Right lung (tissue), 5 donors: ENCODE measurements around the gene TRMT5. TPM values are rescaled to one million over a fixed set of nuclear protein-coding genes. Genes with fewer than 3 reads are reported as not detected.

Experiments used
- DNase-seq, 2 donors: peaks; one replicate each; pipeline ENCODE4 v3.0.0-alpha.2; 2013
- polyA plus RNA-seq, 5 donors: library from polyadenylated mRNA; unstranded; fragments of 120-200 nt; gene quantifications; one replicate each; pipeline versions ENCODE4 v1.2.1 to v1.2.3, GENCODE V29; 2013; ENCODE audit warnings: inconsistent platforms in 1 of 5, low replicate concordance in 1 of 5; ENCODE audit not compliant: insufficient read length in 5 of 5, insufficient read depth in 1 of 5

The TRMT5 gene
- polyA plus RNA-seq, 5 donors = 16.3 to 30.1 (median 22.5) TPM

DNA sequence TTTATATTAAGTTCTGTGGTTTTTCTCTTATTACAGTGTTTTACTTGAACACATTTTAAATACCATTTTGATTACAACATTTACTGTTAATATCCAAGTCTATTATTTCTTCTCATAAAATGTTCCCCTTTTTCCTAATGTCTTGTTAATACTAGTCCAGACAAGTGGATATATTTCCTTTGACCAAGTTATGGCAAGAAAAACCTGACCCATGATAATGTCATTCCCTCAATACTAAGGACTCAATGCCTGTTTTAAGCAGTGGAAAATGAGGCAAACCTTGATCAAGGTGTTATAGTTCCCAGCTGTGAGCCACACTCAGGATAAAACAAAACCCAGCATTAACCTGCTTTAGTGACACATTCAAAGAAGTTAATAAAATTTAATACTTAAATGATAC, 12.2 kb downstream of the TRMT5 start:
- no peak for DNase-seq

DNA sequence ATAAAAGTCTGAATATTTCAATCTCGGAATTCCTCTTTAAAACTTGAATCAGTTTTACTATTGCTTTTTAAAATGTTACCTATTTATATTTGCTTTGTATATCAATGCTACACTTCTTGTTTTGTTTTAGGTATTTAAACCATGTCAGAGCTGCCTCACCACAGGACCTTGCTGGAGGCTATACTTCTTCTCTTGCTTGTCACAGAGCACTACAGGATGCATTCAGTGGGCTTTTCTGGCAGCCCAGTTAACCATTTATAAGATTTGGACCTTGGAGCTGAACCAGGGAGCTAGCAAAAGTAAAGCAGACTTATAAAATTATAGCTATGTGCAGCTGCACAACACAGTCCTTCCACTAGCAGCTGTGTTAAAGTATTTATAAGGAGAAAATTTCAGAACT, 12.8 kb downstream of the TRMT5 start:
- no peak for DNase-seq

DNA sequence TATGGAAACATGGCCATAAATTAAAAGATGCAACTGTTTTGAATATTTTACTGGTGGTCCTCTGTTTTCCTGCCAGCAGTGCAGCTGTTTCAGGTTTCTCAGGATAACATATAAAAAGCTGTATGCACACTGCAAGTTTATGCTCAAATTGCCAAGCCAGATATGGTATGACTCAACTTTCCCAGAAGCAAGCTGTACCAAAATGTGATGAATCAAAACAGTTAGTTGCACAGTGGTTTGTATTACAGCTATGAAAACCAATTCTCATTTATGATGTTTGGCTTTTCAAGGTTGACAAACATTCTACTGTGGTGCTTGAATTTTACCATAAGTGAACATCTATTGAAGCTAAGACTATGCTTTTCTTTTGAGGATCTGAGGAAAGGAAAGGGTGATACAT, 15.5 kb downstream of the TRMT5 start:
- DNase-seq = no peak

DNA sequence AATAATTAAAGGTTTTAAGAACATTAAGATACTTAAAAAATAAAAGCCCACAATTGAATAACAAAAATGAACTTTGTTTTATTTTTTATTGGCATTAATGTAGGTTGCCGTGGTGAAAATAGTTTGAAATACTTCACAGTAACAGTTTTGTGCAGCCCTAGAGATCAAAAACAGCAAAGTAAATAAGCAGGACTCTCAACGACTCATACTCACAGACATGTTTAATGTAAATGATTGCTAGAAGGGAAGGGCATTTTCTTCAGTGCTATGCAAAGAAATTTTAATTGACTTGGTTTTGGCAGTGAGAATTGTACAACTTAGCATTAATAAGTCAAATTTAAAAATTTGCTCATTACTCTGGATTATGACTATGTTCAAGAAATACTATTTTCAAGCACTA, 16.0 kb downstream of the TRMT5 start:
- DNase-seq = no peak

DNA sequence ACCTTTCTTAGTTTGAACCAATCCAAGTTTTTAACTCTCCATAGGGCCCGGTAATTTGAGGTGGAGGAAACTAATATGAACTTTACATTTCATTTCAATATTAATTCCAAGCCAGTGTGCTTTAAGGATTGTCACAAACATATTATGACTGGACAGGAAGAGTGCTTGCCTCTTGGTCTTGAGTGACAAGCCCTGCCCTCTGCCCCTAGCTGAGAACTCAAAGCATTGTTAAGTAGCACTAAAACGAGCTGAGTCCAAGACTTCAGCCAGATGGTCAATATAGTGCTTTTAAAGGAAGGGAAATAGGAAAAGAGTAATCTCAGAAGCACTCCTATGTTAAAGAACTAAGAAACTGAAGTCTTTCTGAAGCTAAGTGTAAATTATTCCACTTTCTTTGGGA, 17.1 kb downstream of the TRMT5 start:
- DNase-seq = no peak

DNA sequence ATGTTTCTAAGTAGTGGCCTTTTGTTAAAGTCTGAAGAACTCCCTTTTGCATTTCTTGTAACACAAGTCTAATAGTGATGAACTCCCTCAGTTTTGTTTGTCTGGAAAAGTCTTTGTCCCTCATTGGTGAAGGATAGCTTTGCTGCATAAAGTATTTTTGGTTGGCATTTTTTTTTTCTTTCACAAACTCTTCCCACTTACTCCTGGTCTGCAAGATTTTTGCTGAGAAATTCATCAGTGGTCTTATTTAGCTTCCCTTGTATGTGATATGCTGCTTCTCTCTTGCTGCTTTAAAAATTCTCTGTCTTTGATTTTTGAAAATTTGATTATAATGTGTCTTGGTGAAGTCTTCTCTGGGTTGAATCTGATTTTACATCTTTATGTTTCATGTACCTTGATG, 22.7 kb downstream of the TRMT5 start:
- DNase-seq = no peak

DNA sequence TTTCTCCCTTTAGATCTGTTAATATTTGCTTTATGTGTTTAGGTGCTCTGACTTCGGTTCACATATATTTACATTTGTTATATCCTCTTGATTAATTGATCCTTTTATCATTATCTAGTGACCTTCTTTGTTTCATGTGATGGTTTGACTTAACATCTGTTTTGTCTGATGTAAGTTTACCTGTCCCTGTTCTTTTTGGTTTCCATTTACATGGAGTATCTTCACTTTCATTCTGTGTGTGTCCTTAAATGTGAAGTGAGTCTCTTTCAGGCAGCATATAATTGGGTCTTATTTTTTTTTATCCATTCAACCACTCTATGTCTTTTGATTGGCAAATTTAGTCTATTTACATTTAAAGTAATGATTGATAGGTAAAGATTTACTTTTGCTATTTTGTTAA, 24.2 kb downstream of the TRMT5 start:
- DNase-seq = no peak

DNA sequence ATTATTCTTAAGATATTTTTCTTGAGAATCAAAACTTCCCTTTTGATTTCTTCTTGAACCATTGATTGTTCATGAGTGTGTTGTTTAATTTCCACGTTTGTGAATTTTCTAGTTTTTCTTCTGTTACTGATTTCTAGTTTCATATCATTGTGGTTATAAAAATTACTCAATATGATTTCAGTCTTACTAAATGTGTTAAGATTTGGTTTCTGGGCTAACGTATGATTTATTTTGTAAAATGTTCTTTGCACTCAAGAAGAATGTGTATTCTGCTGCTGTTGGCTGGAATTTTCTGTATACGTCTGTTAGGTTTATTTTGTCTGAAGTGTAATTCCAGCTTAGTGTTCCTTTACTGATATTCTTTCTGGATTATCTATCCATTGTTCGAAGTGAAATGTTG, 24.7 kb downstream of the TRMT5 start:
- DNase-seq = no peak

DNA sequence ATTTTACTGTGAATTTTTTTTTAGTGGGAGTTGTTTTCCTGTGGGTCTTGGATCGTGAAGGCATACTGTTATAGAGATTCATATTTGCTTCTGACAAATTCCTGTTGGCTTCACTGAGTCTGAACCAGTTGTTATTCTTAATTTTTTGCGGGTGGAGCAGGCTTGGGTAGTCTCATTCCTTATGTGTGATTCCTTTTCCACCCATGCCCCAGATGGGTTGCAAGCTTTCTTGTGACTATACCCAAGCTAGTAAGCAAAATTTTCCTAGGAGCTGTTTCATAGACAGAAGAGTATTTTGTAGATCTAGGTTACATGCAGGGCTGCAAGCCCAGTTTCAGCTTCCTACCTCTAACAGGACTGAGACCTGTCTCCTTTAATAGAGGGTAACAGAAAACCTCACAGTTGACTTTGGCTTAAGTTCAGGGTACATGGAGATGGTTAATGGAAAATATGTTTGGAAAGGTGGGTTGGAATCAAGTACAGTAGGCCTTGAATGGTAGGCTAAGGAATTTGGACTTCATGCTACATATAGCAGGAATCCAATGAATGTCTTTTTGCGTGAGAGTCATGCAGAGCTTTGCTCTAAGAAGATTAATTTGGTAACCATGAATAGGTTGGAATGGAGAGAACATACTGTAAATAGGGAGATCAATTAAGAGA, 29.0 kb downstream of the TRMT5 start:
- DNase-seq = no peak

DNA sequence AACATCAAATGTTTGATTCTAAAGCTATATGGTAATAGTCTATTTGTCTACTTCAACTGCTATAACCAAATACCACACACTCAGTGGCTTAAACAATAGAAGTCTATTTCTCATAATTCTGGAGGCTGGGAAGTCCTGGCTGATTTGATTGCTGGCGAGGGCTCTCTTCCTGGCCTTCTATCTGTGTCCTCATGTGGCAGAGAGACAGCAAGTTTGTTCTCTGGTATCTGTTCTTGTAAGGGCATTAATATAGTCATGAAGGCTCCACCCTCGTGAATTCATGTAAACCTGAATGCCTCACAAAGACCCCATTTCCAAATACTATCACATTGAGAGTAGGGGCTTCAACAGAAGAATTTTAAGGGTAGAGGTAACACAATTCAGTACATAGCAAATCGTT, 34.1 kb downstream of the TRMT5 start:
- no peak for DNase-seq

DNA sequence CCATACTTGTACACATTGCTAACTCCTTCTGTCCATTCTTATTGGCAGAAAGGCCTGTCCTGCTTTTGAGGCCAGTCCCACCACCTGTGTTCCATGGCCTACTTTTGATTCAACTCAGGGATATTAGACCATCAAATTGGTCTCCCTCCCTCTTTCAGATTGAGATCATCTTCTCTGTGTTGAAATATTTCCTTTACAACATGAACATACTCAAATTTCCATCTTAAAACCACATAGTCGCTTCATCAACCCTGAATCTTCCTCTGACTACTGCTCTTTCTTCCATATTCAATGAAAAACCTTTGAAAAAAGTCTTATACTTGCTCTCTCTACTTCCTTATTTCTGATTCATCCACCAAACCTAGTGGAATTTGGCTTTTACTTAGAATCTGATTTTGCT, 34.9 kb downstream of the TRMT5 start:
- DNase-seq = no peak

DNA sequence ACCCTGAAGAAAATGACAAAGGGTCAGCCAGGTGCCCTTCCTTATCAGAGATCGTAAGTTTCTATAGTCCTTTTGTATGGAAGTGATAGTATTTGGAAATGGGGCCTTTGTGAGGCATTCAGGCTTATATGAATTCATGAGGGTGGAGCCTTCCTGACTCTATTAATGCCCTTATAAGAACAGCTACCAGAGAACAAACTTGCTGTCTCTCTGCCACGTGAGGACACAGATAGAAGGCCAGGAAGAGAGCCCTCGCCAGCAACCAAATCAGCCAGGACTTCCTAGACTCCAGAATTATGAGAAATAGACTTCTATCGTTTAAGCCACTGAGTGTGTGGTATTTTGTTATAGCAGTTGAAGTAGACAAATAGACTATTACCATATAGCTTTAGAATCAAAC, 36.7 kb downstream of the TRMT5 start:
- DNase-seq = no peak

DNA sequence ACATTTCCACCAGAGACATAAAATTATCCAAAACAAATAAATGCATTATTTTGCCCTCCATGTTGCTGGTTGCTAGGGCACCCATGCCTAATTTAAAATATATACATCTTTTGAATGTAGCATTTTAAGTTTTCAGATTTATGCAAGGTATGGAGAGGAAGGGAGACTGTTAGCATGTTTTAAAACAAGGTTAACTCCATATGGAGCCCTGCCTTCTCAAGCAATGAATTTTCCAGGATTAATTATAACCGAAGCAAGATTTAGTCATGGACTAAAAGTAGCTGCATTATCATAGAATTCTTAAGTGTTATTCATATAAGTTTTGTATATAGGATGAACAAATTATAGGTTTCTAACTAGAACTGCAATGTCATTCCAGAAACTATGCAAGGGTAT, 37.2 kb downstream of the TRMT5 start:
- no peak for DNase-seq

DNA sequence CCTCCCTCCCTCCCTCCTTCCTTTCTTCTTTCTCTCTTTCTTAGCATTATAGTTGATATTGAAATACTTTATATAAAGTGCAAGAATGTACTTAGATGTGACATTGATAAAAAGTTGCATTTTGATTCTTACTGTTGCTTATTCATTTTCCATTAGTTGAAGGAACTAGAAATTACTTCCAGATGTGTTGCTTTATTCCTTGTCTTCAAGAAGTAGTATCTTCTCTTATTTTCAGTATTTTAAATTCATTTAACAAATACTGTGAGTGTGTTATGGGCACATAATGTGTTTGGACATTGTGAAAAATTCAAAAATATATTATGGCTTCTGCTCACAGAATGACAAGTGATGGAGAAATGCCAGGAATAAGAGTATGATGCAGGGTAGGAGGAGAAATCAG, 45.6 kb downstream of the TRMT5 start:
- no peak for DNase-seq

DNA sequence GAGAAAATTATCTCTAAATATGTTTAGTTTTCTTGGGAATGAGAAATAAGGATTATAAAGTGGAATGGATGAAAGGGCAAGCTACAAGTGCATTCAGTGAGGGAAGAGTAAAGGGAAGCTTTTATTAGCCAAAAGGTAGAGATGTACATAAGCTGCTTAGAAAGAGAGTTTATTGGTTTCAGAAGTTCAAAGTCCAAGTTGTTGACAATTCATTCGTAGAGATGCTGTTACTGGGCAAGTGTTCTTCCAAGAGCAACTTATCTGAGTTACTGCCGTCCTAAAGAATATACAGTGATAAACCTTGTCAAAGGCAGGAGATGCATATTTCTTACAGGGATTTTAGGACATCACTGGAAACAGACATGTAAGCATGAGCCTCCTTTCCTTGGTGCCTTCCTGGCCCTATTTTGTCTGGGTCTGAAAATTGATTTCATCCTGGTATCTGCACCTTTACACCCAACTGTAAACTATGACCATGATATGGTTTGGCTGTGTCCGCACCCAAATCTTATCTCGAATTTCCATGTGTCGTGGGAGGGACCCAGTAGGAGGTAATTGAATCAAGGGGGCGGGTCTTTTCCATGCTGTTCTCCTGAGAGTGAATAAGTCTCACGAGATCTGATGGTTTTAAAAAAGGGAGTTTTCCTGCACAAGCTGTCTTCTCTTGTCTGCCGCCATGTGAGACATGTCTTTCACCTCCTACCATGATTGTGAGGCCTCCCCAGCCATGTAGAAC, 46.8 kb downstream of the TRMT5 start:
- DNase-seq = no peak

DNA sequence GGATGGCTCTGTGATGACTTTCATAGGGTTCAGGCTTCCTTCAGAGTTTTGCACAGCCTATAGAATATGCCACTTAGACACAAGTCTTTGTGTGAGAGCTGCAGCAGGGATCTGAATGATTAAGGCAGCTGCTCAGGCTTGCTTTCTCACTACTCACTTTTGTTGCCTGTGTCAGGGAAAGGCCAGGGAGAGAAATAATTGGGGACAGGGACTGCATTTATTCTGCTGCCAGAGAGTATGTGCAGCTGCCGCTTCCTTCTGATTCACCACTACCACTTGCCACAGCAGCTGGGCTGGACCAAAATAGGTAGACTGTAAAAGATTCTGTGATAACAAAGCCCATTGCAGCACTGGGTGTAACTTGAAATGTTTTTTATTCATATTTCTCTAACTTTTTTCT, 49.7 kb downstream of the TRMT5 start:
- no peak for DNase-seq

DNA sequence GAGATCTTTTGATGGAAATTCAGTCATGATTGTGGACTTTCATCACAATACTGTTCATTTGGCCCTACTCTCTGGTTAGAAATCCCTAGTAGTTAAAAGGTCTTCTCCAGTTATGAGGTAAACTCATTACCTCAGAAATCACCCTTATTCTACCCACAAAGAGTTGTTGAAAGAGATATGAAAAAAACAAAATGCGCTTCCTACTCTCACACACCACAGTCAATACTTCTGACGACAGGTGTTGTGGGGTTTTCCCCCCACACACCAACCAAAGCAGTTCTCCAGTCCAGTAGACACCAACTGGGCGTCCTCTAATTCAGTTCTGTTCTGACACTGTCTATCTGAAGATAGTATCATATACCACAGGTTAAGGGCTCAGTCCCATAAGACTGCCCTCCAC, 54.9 kb downstream of the TRMT5 start:
- no peak for DNase-seq

DNA sequence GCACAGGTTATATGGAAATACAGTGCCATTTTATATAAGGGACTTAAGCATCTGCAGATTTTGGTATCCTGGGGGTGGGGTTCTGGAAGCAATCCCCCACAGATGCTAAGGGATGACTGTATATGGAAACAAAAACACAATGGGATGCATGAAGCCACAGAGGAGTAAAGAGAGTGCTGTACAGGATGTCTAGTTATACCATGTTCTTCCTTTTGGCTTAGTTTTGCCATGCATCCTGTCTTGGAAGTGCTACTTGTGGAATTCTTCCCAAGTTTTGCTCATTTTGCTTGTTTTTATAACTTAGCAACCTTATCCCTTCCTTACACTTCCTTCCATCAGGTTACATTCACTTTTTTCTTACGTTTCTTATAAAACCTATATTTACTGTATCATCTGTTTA, 55.6 kb downstream of the TRMT5 start:
- DNase-seq = no peak

DNA sequence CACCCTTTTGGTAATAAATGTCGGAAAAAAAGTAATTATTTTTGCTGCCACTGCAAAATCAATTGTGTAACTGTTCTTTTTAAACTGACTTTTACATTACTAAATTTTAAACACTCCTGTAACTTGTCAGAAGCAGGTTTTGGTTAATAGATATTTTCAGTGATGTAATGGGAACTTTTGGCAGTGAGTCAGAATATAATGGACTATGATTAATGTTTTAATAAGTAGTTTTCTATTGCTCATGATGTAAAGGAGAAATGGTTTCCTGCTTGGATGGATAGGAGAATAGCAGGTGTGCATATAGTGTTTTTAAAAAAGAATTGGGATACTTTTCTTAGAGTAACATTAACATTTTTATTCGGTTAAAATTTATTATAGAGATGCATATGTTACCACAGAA, 58.8 kb downstream of the TRMT5 start:
- DNase-seq = no peak

Other genes starting within 250 kb of the TRMT5 start
- gene MNAT1, start 246.3 kb downstream of the TRMT5 start, polyA plus RNA-seq = 10 to 100 TPM; 34.7 to 44.6 (median 39.9) TPM
- 10 to 100 TPM; 18.2 to 37.6 (median 29.4) TPM for gene SLC38A6, start 166 bp upstream of the TRMT5 start, polyA plus RNA-seq